B cell (primary cell): ENCODE results near the gene SYNJ2. TPM values are rescaled to one million over a fixed set of nuclear protein-coding genes. Genes with fewer than 3 reads are reported as not detected.

Experiments
- ATAC-seq: fragments of 200-7000 bp; cut with Tn5 transposase; one replicate; pipeline ENCODE4 v1.10.0; 2021; ENCODE audit warnings: low read depth, mild to moderate bottlenecking, moderate number of reproducible peaks, moderate library complexity
- CTCF ChIA-PET: fragments of 350-600 bp; sonication (Branson Sonifier 250); formaldehyde crosslinking; loops from one replicate; lab custom pipeline; 2021; ENCODE audit warnings: antibody characterized with exemption, inconsistent platforms; lab: Charles Lee
- POLR2A ChIA-PET: fragments of 350-600 bp; sonication (Branson Sonifier 250); formaldehyde crosslinking; loops from one replicate; lab custom pipeline; 2021; ENCODE audit warnings: antibody characterized with exemption; lab: Charles Lee
- DNase-seq: peaks from one replicate; pipeline ENCODE4 v3.0.0; 2013
- H2AFZ ChIP-seq: 2 replicates; pipeline ENCODE4 v1.6.1; 2012; ENCODE audit warnings: mild to moderate bottlenecking, low read depth, low read length; ENCODE audit not compliant: insufficient read depth, poor library complexity, severe bottlenecking
- H3K27ac ChIP-seq, 2 donors: 1 replicate in 1 of 2; 2 replicates in 1 of 2; pipeline ENCODE4 v1.5.1; 2012 to 2013; ENCODE audit warnings: low read length in 2 of 2, mild to moderate bottlenecking in 2 of 2, moderate library complexity in 1 of 2
- H3K27me3 ChIP-seq, 4 experiments: fragments of 200-600 bp in 1 of 4; sonication (generic) in 1 of 4; replicated peaks in 1 of 4; 1 replicate in 2 of 4; 2 replicates in 2 of 4; pipeline versions ENCODE4 v1.6.1 to v1.7.0; 2013 to 2016; ENCODE audit warnings: low read length in 3 of 4, mild to moderate bottlenecking in 2 of 4, mixed read lengths in 1 of 4, moderate library complexity in 1 of 4; ENCODE audit not compliant: insufficient read depth in 4 of 4, control insufficient read depth in 3 of 4; ENCODE audit errors: control extremely low read depth in 1 of 4
- H3K36me3 ChIP-seq, 2 experiments: replicated peaks in 1 of 2; 1 replicate in 1 of 2; 2 replicates in 1 of 2; pipeline versions ENCODE4 v1.6.1 to v1.7.1; 2013; ENCODE audit warnings: low read length in 1 of 2; ENCODE audit not compliant: insufficient read depth in 2 of 2, control insufficient read depth in 1 of 2; ENCODE audit errors: control extremely low read depth in 1 of 2, extremely low read depth in 1 of 2
- H3K4me1 ChIP-seq, 2 donors: fragments of 200-600 bp in 1 of 2; sonication (generic) in 1 of 2; 1 replicate in 1 of 2; 2 replicates in 1 of 2; pipeline versions ENCODE4 v1.5.1 to v1.6.1; 2013 to 2017; ENCODE audit warnings: low read length in 2 of 2; ENCODE audit not compliant: control insufficient read depth in 2 of 2, insufficient read depth in 2 of 2
- H3K4me2 ChIP-seq: replicated peaks from 2 replicates; pipeline ENCODE3; 2012; ENCODE audit warnings: mild to moderate bottlenecking, low read depth, low read length; ENCODE audit not compliant: poor library complexity, severe bottlenecking
- H3K4me3 ChIP-seq, 5 experiments: fragments of 200-600 bp in 1 of 5; sonication (generic) in 1 of 5; 1 replicate in 3 of 5; 2 replicates in 2 of 5; pipeline versions ENCODE4 v1.5.1 to v1.7.0; 2011 to 2016; ENCODE audit warnings: low read length in 4 of 5, mild to moderate bottlenecking in 4 of 5, low read depth in 2 of 5, control low read depth in 1 of 5, moderate library complexity in 1 of 5; ENCODE audit not compliant: insufficient read depth in 1 of 5; ENCODE audit errors: control extremely low read depth in 1 of 5, extremely low read depth in 1 of 5
- H3K79me2 ChIP-seq: fragments of 200-600 bp; sonication (generic); one replicate; pipeline ENCODE4 v1.6.0; 2016; ENCODE audit warnings: low read length; ENCODE audit not compliant: control insufficient read depth, insufficient read depth
- H3K9ac ChIP-seq: fragments of 200-600 bp; sonication (generic); 2 replicates; pipeline ENCODE4 v1.6.1; 2017; ENCODE audit warnings: mild to moderate bottlenecking, low read length, moderate library complexity
- H3K9me3 ChIP-seq, 3 donors: one replicate each; pipeline versions ENCODE4 v1.6.1 to v1.7.1; 2013; ENCODE audit warnings: low read length in 2 of 3; ENCODE audit not compliant: control insufficient read depth in 2 of 3, insufficient read depth in 1 of 3; ENCODE audit errors: control extremely low read depth in 1 of 3
- H4K20me1 ChIP-seq: 2 replicates; pipeline ENCODE4 v1.6.0; 2012; ENCODE audit warnings: mild to moderate bottlenecking, low read length; ENCODE audit not compliant: insufficient read depth, control insufficient read depth, poor library complexity, severe bottlenecking
- H3K27ac Mint-ChIP-seq: one replicate; pipeline ENCODE4 v1.8.0; 2021; ENCODE audit warnings: mixed read lengths
- H3K27me3 Mint-ChIP-seq: one replicate; pipeline ENCODE4 v1.8.0; 2021; ENCODE audit warnings: mixed read lengths
- H3K4me1 Mint-ChIP-seq: one replicate; pipeline ENCODE4 v1.8.0; 2021; ENCODE audit warnings: mixed read lengths
- H3K4me3 Mint-ChIP-seq: one replicate; pipeline ENCODE4 v1.8.0; 2021; ENCODE audit warnings: mixed read lengths
- H3K9me3 Mint-ChIP-seq: one replicate; pipeline ENCODE4 v1.8.0; 2022; ENCODE audit warnings: mixed read lengths; ENCODE audit not compliant: insufficient read depth
- CTCF ChIP-seq: fragments of 200-600 bp; IDR thresholded peaks from one replicate; pipeline ENCODE4 v1.8.0; 2022; ENCODE audit warnings: antibody characterized with exemption, mild to moderate bottlenecking
- EZH2 ChIP-seq: IDR thresholded peaks from 2 replicates; pipeline ENCODE4 v1.6.1; 2012; ENCODE audit warnings: borderline replicate concordance, low read depth, mild to moderate bottlenecking, moderate library complexity, low read length; ENCODE audit not compliant: insufficient read depth, poor library complexity, severe bottlenecking
- WGBS: methylation state at CpG from one replicate; pipeline ENCODE4 v1.1.5; 2013; ENCODE audit warnings: missing lambda C conversion rate; ENCODE audit not compliant: insufficient coverage; 5-methylcytosine and 5-hydroxymethylcytosine counted together
- intact Hi-C: fragments of 100-400 bp; cut with micrococcal nuclease; formaldehyde crosslinking; loops from one replicate; pipeline ENCODE4 v1.10.0; 2022
- polyA plus RNA-seq: library from polyadenylated mRNA; depleted of rRNA; stranded (reverse); fragments of >200 nt; gene quantifications from 2 replicates; pipeline ENCODE4 v1.2.3, GENCODE V29; 2012
- total RNA-seq, 2 donors: library from RNA; stranded (reverse); fragments of 120-200 nt in 1 of 2; gene quantifications; 1 replicate in 1 of 2; 2 replicates in 1 of 2; pipeline versions ENCODE4 v1.2.3 to v1.2.4, GENCODE V29; 2013 to 2022

Gene SYNJ2
- total and polyA plus RNA-seq, 2 donors (not counting 1 experiment from before 2014, with no cell fraction given): 5.2 to 11.4 TPM

GRCh38 chr6:157982563-157983405 lies 1.1 kb downstream of the SYNJ2 start:
- H3K4me3 Mint-ChIP-seq: peak overlapping the region; percentile 93
- intact Hi-C loops: loop anchor here (1.0 to 5.0 kb wide), 3 partner anchors 8 to 220 kb away; no protein-coding TSS in a partner anchor

More at GRCh38 chr6:157982563-157983405, 1.1 kb downstream of the SYNJ2 start:
- H3K4me1 Mint-ChIP-seq: peaks cover 40% of the 10 kb centered on the region
- Histone ChIP-seq H3K27me3 (peaks cover 0 to 1% (median 0%) of the 10 kb centered on the region in 4 experiments), H3K4me1 (peaks cover 30 to 48% of the 10 kb centered on the region in 2 donors), H3K36me3 (no peaks in the 10 kb centered on the region), H3K4me2 (peak overlapping the region; percentile 95), H3K9ac (peak overlapping the region; percentile 82), H3K27ac (peak overlapping the region in 1 of 2 donors; percentile 72), H3K79me2 (peaks cover 30% of the 10 kb centered on the region), H3K9me3 (no peaks in the 10 kb centered on the region), H4K20me1 (no peaks in the 10 kb centered on the region), H2AFZ (peak overlapping the region; percentile 87), H3K4me3 (peak overlapping the region; percentile 39 to 87 (median 77))
- peak overlapping the region; percentile 85 for H3K27ac Mint-ChIP-seq
- 64% methylated on average over 14 of the region's 17 CpGs for WGBS
- DNase-seq (peak; percentile 34), ATAC-seq (no peak)
- no peaks in the 10 kb centered on the region for H3K9me3 Mint-ChIP-seq
- POLR2A ChIA-PET: interaction anchor here (0.6 kb wide), 1 partner anchor 708 kb away, joined by 3 read pairs; no protein-coding TSS in a partner anchor
- CTCF ChIA-PET: interaction anchor here (0.8 to 3.0 kb wide), 7 partner anchors 11 to 227 kb away, joined by 3 to 27 read pairs (median 3); no protein-coding TSS in a partner anchor
- TF ChIP-seq CTCF (peak; percentile 12), EZH2 (no peak)
- no peaks in the 10 kb centered on the region for H3K27me3 Mint-ChIP-seq
